ENCODE results near the gene GZMB. TPM values are rescaled to one million over a fixed set of nuclear protein-coding genes. Genes with fewer than 3 reads are reported as not detected.

The GZMB gene
- polyA plus RNA-seq, 1 donor from 2014 or later = not detected

GRCh38 chr14:24633353-24633752, 637 bp downstream of the GZMB start:
- Histone ChIP-seq H3K4me2 (ENCODE audit: low read length) (no peak overlapping the region), H3K79me2 (replicated peaks; ENCODE audit: insufficient read depth, low read length) (no peaks in the 10 kb centered on the region), H2AFZ (ENCODE audit: low read depth, low read length) (no peak overlapping the region), H3K27ac (ENCODE audit: low read length) (no peak overlapping the region), H3K4me3 (ENCODE audit: low read length) (no peak overlapping the region), H4K20me1 (ENCODE audit: insufficient read depth) (no peaks in the 10 kb centered on the region), H3K9ac (ENCODE audit: low read length) (no peak overlapping the region), H3K9me3 (ENCODE audit: low read length) (no peaks in the 10 kb centered on the region), H3K27me3 (ENCODE audit: insufficient read depth, low read depth, low read length) (no peaks in the 10 kb centered on the region), H3K36me3 (ENCODE audit: insufficient read depth, low read length) (no peaks in the 10 kb centered on the region), H3K9me2 (ENCODE audit: insufficient read depth, low read length) (no peaks in the 10 kb centered on the region), H3F3A (ENCODE audit: insufficient read depth, low read length, poor library complexity, severe bottlenecking) (no peaks in the 10 kb centered on the region)
- TF ChIP-seq EZH2 (IDR thresholded peaks at IDR 0.05; ENCODE audit: borderline replicate concordance, insufficient read depth, low read length, poor library complexity, severe bottlenecking) (no peak), CTCF (IDR thresholded peaks at IDR 0.05; ENCODE audit: poor library complexity, severe bottlenecking) (no peak)

GRCh38 chr14:24632761-24633160, 1.2 kb downstream of the GZMB start:
- TF ChIP-seq POLR2AphosphoS5 (IDR thresholded peaks at IDR 0.05) (no peak), SMC3 (conservative IDR thresholded peaks at IDR 0.05; ENCODE audit: poor library complexity) (no peak), CTCF (IDR thresholded peaks at IDR 0.05; ENCODE audit: poor library complexity, severe bottlenecking) (no peak), EZH2 (IDR thresholded peaks at IDR 0.05; ENCODE audit: borderline replicate concordance, insufficient read depth, low read length, poor library complexity, severe bottlenecking) (no peak), REST (IDR thresholded peaks at IDR 0.05; ENCODE audit: borderline replicate concordance) (no peak), TAF1 (IDR thresholded peaks at IDR 0.05; ENCODE audit: low read depth) (no peak), MXI1 (conservative IDR thresholded peaks at IDR 0.05; ENCODE audit: poor library complexity, severe bottlenecking) (no peak), RAD21 (conservative IDR thresholded peaks at IDR 0.05) (no peak), EP300 (conservative IDR thresholded peaks at IDR 0.05; ENCODE audit: poor library complexity, severe bottlenecking) (no peak)
- no peak overlapping the region for H3K27ac ChIP-seq (ENCODE audit: low read length)
- H3K9ac ChIP-seq (ENCODE audit: low read length) = no peak overlapping the region
- no peaks in the 10 kb centered on the region for H3K9me2 ChIP-seq (ENCODE audit: insufficient read depth, low read length)
- H3K36me3 ChIP-seq (ENCODE audit: insufficient read depth, low read length) = no peaks in the 10 kb centered on the region
- H3K27me3 ChIP-seq (ENCODE audit: insufficient read depth, low read depth, low read length) = no peaks in the 10 kb centered on the region
- no peaks in the 10 kb centered on the region for H3K79me2 ChIP-seq (replicated peaks; ENCODE audit: insufficient read depth, low read length)
- H3K4me3 ChIP-seq (ENCODE audit: low read length) = no peak overlapping the region
- no peak overlapping the region for H3K4me2 ChIP-seq (ENCODE audit: low read length)
- H3K9me3 ChIP-seq (ENCODE audit: low read length) = no peaks in the 10 kb centered on the region
- H2AFZ ChIP-seq (ENCODE audit: low read depth, low read length) = no peak overlapping the region
- no peaks in the 10 kb centered on the region for H3F3A ChIP-seq (ENCODE audit: insufficient read depth, low read length, poor library complexity, severe bottlenecking)
- H4K20me1 ChIP-seq (ENCODE audit: insufficient read depth) = no peaks in the 10 kb centered on the region

Data from neural cell (in vitro differentiated cells).